Parathyroid adenoma (tissue), 2 donors: ENCODE data around the gene MUC2.

Experiments used
- H2AFZ ChIP-seq: fragments of 300-600 bp; sonication (generic); one replicate; pipeline ENCODE4 v1.7.0; 2017; ENCODE audit warnings: antibody characterized with exemption, mild to moderate bottlenecking
- H3K27ac ChIP-seq: fragments of 300-600 bp; sonication (generic); one replicate; pipeline ENCODE4 v1.7.0; 2017
- H3K27me3 ChIP-seq: fragments of 300-600 bp; sonication (generic); one replicate; pipeline ENCODE4 v1.7.0; 2017; ENCODE audit warnings: low read length; ENCODE audit not compliant: control insufficient read depth, insufficient read depth
- H3K36me3 ChIP-seq: fragments of 300-600 bp; sonication (generic); one replicate; pipeline ENCODE4 v1.7.0; 2017; ENCODE audit warnings: low read length; ENCODE audit not compliant: control insufficient read depth, insufficient read depth
- H3K4me1 ChIP-seq: fragments of 300-600 bp; sonication (generic); one replicate; pipeline ENCODE4 v1.7.0; 2017; ENCODE audit warnings: control low read depth
- H3K4me2 ChIP-seq: fragments of 300-600 bp; sonication (generic); one replicate; pipeline ENCODE4 v1.7.0; 2017; ENCODE audit warnings: low read length
- H3K4me3 ChIP-seq: fragments of 300-600 bp; sonication (generic); one replicate; pipeline ENCODE4 v1.7.0; 2017; ENCODE audit warnings: low read depth, low read length
- H3K79me2 ChIP-seq: fragments of 300-600 bp; sonication (generic); one replicate; pipeline ENCODE4 v1.7.0; 2017; ENCODE audit warnings: control low read depth
- H3K9ac ChIP-seq: fragments of 300-600 bp; sonication (generic); one replicate; pipeline ENCODE4 v1.7.0; 2017; ENCODE audit warnings: mild to moderate bottlenecking
- H3K9me3 ChIP-seq: fragments of 300-600 bp; sonication (generic); one replicate; pipeline ENCODE4 v1.7.0; 2017; ENCODE audit warnings: low read length; ENCODE audit not compliant: control insufficient read depth
- CTCF ChIP-seq: fragments of 300-600 bp; sonication (generic); IDR thresholded peaks from one replicate; pipeline ENCODE4 v1.7.0; 2017; ENCODE audit warnings: antibody characterized with exemption, mild to moderate bottlenecking
- donor health status: primary hyperparathyroidism.

The MUC2 gene

GRCh38 chr11:1047595-1048156 is 27.0 kb upstream of the MUC2 start:
- H3K79me2 ChIP-seq, result no peaks in the 10 kb centered on the region
- H3K36me3 ChIP-seq, result no peaks in the 10 kb centered on the region
- H2AFZ ChIP-seq, result no peak overlapping the region
- H3K9me3 ChIP-seq, result no peaks in the 10 kb centered on the region
- TF ChIP-seq CTCF, result no peak
- no peak overlapping the region for H3K4me3 ChIP-seq
- no peak overlapping the region for H3K9ac ChIP-seq
- H3K27ac ChIP-seq, result no peak overlapping the region
- H3K4me1 ChIP-seq, result no peaks in the 10 kb centered on the region
- H3K27me3 ChIP-seq, result no peaks in the 10 kb centered on the region
- H3K4me2 ChIP-seq, result no peak overlapping the region

GRCh38 chr11:1048375-1049070 is 26.2 kb upstream of the MUC2 start:
- no peaks in the 10 kb centered on the region for H3K9me3 ChIP-seq
- H3K4me2 ChIP-seq, result no peak overlapping the region
- TF ChIP-seq CTCF, result no peak
- no peaks in the 10 kb centered on the region for H3K27me3 ChIP-seq
- H3K27ac ChIP-seq, result no peak overlapping the region
- H3K4me1 ChIP-seq, result no peaks in the 10 kb centered on the region
- H3K36me3 ChIP-seq, result no peaks in the 10 kb centered on the region
- H3K9ac ChIP-seq, result no peak overlapping the region
- H2AFZ ChIP-seq, result no peak overlapping the region
- no peak overlapping the region for H3K4me3 ChIP-seq
- no peaks in the 10 kb centered on the region for H3K79me2 ChIP-seq

GRCh38 chr11:1049071-1049405 is 25.6 kb upstream of the MUC2 start:
- Histone ChIP-seq H3K4me1 (no peaks in the 10 kb centered on the region), H3K27ac (no peak overlapping the region), H2AFZ (no peak overlapping the region), H3K9me3 (no peaks in the 10 kb centered on the region), H3K4me3 (no peak overlapping the region), H3K9ac (no peak overlapping the region), H3K36me3 (no peaks in the 10 kb centered on the region), H3K4me2 (no peak overlapping the region), H3K79me2 (no peaks in the 10 kb centered on the region), H3K27me3 (no peaks in the 10 kb centered on the region)
- TF ChIP-seq CTCF, result no peak

GRCh38 chr11:1049431-1049891 is 25.2 kb upstream of the MUC2 start:
- H3K4me2 ChIP-seq, result no peak overlapping the region
- no peak overlapping the region for H3K9ac ChIP-seq
- no peaks in the 10 kb centered on the region for H3K4me1 ChIP-seq
- H2AFZ ChIP-seq, result no peak overlapping the region
- no peak for TF ChIP-seq CTCF
- H3K4me3 ChIP-seq, result no peak overlapping the region
- no peaks in the 10 kb centered on the region for H3K9me3 ChIP-seq
- H3K79me2 ChIP-seq, result no peaks in the 10 kb centered on the region
- H3K36me3 ChIP-seq, result no peaks in the 10 kb centered on the region
- no peak overlapping the region for H3K27ac ChIP-seq
- no peaks in the 10 kb centered on the region for H3K27me3 ChIP-seq
